ENCODE results near the gene TRAK2. TPM values are rescaled to one million over a fixed set of nuclear protein-coding genes. Genes with fewer than 3 reads are reported as not detected.

TRAK2 gene
- total and polyA plus RNA-seq, 2 of the 8 experiments (the other 6 are each of a cell fraction or from before 2014, with no cell fraction given): 4.5 to 15.7 TPM

DNA sequence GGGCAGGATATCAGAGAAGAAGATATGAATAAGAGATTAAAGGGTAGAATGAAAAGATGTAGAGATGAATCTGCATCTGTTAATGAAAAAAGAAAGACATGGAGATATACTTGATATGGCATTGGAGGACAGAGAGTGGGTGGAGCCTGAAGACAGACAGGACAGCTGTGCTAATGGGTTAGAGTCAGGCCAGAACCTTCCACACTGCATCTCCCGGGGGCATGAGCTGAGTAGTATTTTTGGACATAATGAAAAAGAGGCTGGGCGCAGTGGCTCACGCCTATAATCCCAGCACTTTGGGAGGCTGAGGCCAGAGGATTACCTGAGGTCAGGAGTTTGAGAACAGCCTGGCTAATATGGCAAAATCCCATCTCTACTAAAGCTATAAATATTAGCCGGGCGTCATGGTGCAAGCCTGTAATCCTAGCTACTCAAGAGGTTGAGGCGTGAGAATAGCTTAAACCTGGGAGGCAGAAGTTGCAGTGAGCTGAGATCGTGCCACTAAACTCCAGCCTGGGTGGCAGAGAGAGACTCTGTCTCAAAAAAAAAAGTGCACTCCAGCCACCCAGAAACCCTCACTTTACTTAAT is 105.5 kb downstream of the TRAK2 start (continued):
- TF ChIP-seq, protein P1, sequence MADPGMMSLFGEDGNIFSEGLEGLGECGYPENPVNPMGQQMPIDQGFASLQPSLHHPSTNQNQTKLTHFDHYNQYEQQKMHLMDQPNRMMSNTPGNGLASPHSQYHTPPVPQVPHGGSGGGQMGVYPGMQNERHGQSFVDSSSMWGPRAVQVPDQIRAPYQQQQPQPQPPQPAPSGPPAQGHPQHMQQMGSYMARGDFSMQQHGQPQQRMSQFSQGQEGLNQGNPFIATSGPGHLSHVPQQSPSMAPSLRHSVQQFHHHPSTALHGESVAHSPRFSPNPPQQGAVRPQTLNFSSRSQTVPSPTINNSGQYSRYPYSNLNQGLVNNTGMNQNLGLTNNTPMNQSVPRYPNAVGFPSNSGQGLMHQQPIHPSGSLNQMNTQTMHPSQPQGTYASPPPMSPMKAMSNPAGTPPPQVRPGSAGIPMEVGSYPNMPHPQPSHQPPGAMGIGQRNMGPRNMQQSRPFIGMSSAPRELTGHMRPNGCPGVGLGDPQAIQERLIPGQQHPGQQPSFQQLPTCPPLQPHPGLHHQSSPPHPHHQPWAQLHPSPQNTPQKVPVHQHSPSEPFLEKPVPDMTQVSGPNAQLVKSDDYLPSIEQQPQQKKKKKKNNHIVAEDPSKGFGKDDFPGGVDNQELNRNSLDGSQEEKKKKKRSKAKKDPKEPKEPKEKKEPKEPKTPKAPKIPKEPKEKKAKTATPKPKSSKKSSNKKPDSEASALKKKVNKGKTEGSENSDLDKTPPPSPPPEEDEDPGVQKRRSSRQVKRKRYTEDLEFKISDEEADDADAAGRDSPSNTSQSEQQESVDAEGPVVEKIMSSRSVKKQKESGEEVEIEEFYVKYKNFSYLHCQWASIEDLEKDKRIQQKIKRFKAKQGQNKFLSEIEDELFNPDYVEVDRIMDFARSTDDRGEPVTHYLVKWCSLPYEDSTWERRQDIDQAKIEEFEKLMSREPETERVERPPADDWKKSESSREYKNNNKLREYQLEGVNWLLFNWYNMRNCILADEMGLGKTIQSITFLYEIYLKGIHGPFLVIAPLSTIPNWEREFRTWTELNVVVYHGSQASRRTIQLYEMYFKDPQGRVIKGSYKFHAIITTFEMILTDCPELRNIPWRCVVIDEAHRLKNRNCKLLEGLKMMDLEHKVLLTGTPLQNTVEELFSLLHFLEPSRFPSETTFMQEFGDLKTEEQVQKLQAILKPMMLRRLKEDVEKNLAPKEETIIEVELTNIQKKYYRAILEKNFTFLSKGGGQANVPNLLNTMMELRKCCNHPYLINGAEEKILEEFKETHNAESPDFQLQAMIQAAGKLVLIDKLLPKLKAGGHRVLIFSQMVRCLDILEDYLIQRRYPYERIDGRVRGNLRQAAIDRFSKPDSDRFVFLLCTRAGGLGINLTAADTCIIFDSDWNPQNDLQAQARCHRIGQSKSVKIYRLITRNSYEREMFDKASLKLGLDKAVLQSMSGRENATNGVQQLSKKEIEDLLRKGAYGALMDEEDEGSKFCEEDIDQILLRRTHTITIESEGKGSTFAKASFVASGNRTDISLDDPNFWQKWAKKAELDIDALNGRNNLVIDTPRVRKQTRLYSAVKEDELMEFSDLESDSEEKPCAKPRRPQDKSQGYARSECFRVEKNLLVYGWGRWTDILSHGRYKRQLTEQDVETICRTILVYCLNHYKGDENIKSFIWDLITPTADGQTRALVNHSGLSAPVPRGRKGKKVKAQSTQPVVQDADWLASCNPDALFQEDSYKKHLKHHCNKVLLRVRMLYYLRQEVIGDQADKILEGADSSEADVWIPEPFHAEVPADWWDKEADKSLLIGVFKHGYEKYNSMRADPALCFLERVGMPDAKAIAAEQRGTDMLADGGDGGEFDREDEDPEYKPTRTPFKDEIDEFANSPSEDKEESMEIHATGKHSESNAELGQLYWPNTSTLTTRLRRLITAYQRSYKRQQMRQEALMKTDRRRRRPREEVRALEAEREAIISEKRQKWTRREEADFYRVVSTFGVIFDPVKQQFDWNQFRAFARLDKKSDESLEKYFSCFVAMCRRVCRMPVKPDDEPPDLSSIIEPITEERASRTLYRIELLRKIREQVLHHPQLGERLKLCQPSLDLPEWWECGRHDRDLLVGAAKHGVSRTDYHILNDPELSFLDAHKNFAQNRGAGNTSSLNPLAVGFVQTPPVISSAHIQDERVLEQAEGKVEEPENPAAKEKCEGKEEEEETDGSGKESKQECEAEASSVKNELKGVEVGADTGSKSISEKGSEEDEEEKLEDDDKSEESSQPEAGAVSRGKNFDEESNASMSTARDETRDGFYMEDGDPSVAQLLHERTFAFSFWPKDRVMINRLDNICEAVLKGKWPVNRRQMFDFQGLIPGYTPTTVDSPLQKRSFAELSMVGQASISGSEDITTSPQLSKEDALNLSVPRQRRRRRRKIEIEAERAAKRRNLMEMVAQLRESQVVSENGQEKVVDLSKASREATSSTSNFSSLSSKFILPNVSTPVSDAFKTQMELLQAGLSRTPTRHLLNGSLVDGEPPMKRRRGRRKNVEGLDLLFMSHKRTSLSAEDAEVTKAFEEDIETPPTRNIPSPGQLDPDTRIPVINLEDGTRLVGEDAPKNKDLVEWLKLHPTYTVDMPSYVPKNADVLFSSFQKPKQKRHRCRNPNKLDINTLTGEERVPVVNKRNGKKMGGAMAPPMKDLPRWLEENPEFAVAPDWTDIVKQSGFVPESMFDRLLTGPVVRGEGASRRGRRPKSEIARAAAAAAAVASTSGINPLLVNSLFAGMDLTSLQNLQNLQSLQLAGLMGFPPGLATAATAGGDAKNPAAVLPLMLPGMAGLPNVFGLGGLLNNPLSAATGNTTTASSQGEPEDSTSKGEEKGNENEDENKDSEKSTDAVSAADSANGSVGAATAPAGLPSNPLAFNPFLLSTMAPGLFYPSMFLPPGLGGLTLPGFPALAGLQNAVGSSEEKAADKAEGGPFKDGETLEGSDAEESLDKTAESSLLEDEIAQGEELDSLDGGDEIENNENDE (IDR thresholded peaks at IDR 0.05; ENCODE audit: insufficient replicate concordance, low read length): no peak
- no peak for TF ChIP-seq SIN3A (conservative IDR thresholded peaks at IDR 0.05 in 1 of 2, IDR thresholded peaks at IDR 0.05 in 1 of 2; ENCODE audit: low read depth in 1 of 2, low read length in 2 of 2)
- TF ChIP-seq RAD21 (IDR thresholded peaks at IDR 0.05 in 1 of 2, conservative IDR thresholded peaks at IDR 0.05 in 1 of 2; ENCODE audit: low read depth in 2 of 2, low read length in 2 of 2): no peak
- TF ChIP-seq TAF7 (optimal IDR thresholded peaks at IDR 0.05; ENCODE audit: borderline replicate concordance, low read depth, low read length): no peak
- no peak for TF ChIP-seq CTBP2 (IDR thresholded peaks at IDR 0.05; ENCODE audit: borderline replicate concordance, insufficient read depth, insufficient read length, low read length)

Data from H1 (cell line).